ENCODE measurements around the gene COL1A2. TPM values are rescaled to one million over a fixed set of nuclear protein-coding genes. Genes with fewer than 3 reads are reported as not detected.

The COL1A2 gene
- total and polyA plus RNA-seq, 2 of the 13 experiments (the other 11 are each of a cell fraction or from before 2014, with no cell fraction given) = not detected

DNA sequence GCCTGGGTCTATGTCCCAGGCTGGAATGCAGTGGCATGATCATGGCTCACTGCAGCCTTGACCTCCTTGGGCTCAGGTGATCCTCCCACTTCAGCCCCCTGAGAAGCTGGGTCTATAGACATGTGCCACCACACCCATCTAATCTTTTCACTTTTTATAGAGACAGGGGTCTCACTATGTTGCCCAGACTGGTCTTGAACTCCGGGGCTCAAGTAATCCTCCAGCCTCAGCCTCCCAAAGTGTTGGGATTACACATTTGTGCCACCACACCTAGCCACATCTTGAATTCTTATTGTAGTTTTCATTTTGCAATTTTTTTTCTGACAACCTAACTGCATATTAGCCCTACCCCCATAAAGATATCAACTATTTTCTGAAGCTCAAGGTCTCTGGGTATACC, 18.4 kb upstream of the COL1A2 start:
- intact Hi-C loops (cut with micrococcal nuclease; ENCODE audit: unreplicated experiment) = no loop called here
- CTCF ChIA-PET (ENCODE audit: low intra/inter-chr PET ratio, low total read pairs) = no interaction called here
- FAIRE-seq = no peak

More for the DNA sequence above, 18.4 kb upstream of the COL1A2 start:
- H3K79me2 ChIP-seq (ENCODE audit: insufficient read depth, low read length) = no peaks in the 10 kb centered on the region
- H3K4me3 ChIP-seq (replicated peaks in 1 of 3; ENCODE audit: insufficient read depth in 1 of 3, low read depth in 2 of 3, low read length in 3 of 3) = no peak overlapping the region
- no peaks in the 10 kb centered on the region for H3K27me3 ChIP-seq (ENCODE audit: control insufficient read depth in 1 of 2, insufficient read depth in 2 of 2, low read length in 2 of 2)
- H3K4me2 ChIP-seq (ENCODE audit: low read depth, low read length) = no peak overlapping the region
- no peaks in the 10 kb centered on the region for H4K20me1 ChIP-seq (ENCODE audit: insufficient read depth, low read length)
- in situ Hi-C loops (cut with HindIII; ENCODE audit: extremely low pct_ligation_motif_present, low pct_unique_long_range_greater_than_20kb) = no loop called here
- POLR2A ChIA-PET = no interaction called here
- no peak overlapping the region for H3K27ac ChIP-seq (ENCODE audit: extremely low read length, insufficient read depth, low read length)
- no peak for TF ChIP-seq ZNF629 (CRISPR knock-in tag; conservative IDR thresholded peaks at IDR 0.05)
- no peak for TF ChIP-seq ZNF121 (CRISPR knock-in tag; IDR thresholded peaks at IDR 0.05)
- TF ChIP-seq PHF21A (CRISPR knock-in tag; IDR thresholded peaks at IDR 0.05) = no peak
- TF ChIP-seq, protein P1, sequence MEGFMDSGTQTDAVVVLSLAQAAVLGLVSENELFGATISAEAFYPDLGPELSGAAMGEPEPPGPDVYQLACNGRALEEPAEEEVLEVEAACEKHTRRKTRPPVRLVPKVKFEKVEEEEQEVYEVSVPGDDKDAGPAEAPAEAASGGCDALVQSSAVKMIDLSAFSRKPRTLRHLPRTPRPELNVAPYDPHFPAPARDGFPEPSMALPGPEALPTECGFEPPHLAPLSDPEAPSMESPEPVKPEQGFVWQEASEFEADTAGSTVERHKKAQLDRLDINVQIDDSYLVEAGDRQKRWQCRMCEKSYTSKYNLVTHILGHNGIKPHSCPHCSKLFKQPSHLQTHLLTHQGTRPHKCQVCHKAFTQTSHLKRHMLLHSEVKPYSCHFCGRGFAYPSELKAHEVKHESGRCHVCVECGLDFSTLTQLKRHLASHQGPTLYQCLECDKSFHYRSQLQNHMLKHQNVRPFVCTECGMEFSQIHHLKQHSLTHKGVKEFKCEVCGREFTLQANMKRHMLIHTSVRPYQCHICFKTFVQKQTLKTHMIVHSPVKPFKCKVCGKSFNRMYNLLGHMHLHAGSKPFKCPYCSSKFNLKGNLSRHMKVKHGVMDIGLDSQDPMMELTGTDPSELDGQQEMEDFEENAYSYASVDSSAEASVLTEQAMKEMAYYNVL (CRISPR knock-in tag; IDR thresholded peaks at IDR 0.05; ENCODE audit: borderline replicate concordance) = no peak
- TF ChIP-seq ZSCAN29 (CRISPR knock-in tag; conservative IDR thresholded peaks at IDR 0.05) = no peak
- no peak for TF ChIP-seq HIVEP1 (CRISPR knock-in tag; IDR thresholded peaks at IDR 0.05)
- no peak for TF ChIP-seq ZSCAN21 (CRISPR knock-in tag; IDR thresholded peaks at IDR 0.05; ENCODE audit: borderline replicate concordance)
- no peak for TF ChIP-seq SP1 (IDR thresholded peaks at IDR 0.05)
- no peak for TF ChIP-seq SP1 (CRISPR knock-in tag; IDR thresholded peaks at IDR 0.05)
- no peak for TF ChIP-seq NR2C2 (CRISPR knock-in tag; IDR thresholded peaks at IDR 0.05; ENCODE audit: borderline replicate concordance)
- no peak for TF ChIP-seq FIP1L1 (IDR thresholded peaks at IDR 0.05; ENCODE audit: borderline replicate concordance, insufficient read depth, low read depth, low read length)
- TF ChIP-seq ZMAT3 (CRISPR knock-in tag; conservative IDR thresholded peaks at IDR 0.05) = no peak
- TF ChIP-seq ZGPAT (CRISPR knock-in tag; IDR thresholded peaks at IDR 0.05) = no peak
- TF ChIP-seq AKAP8 (CRISPR knock-in tag; IDR thresholded peaks at IDR 0.05) = no peak
- TF ChIP-seq ZNF781 (CRISPR knock-in tag; IDR thresholded peaks at IDR 0.05; ENCODE audit: borderline replicate concordance, not compliant biosample characterization) = no peak
- TF ChIP-seq, protein P2, sequence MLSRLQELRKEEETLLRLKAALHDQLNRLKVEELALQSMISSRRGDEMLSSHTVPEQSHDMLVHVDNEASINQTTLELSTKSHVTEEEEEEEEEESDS (CRISPR knock-in tag; IDR thresholded peaks at IDR 0.05; ENCODE audit: borderline replicate concordance) = no peak
- TF ChIP-seq KDM3A (CRISPR knock-in tag; IDR thresholded peaks at IDR 0.05; ENCODE audit: low read depth) = no peak
- no peak for TF ChIP-seq ZNF501 (CRISPR knock-in tag; IDR thresholded peaks at IDR 0.05)
- no peak for TF ChIP-seq ZNF382 (CRISPR knock-in tag; IDR thresholded peaks at IDR 0.05; ENCODE audit: borderline replicate concordance)
- TF ChIP-seq, protein P3, sequence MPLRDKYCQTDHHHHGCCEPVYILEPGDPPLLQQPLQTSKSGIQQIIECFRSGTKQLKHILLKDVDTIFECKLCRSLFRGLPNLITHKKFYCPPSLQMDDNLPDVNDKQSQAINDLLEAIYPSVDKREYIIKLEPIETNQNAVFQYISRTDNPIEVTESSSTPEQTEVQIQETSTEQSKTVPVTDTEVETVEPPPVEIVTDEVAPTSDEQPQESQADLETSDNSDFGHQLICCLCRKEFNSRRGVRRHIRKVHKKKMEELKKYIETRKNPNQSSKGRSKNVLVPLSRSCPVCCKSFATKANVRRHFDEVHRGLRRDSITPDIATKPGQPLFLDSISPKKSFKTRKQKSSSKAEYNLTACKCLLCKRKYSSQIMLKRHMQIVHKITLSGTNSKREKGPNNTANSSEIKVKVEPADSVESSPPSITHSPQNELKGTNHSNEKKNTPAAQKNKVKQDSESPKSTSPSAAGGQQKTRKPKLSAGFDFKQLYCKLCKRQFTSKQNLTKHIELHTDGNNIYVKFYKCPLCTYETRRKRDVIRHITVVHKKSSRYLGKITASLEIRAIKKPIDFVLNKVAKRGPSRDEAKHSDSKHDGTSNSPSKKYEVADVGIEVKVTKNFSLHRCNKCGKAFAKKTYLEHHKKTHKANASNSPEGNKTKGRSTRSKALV (CRISPR knock-in tag; IDR thresholded peaks at IDR 0.05) = no peak
- H2AFZ ChIP-seq (ENCODE audit: low read length) = no peak overlapping the region
- ATAC-seq = no peak
- DNase-seq (ENCODE audit: low spot score) = no peak
- H3K9me3 ChIP-seq (ENCODE audit: low read length) = no peaks in the 10 kb centered on the region
- H3K9ac ChIP-seq (ENCODE audit: insufficient read depth, low read depth, low read length) = no peak overlapping the region
- no TSS peak for BruUV-seq (replicated peaks)
- H3K4me1 ChIP-seq (ENCODE audit: insufficient read depth, low read length) = no peaks in the 10 kb centered on the region
- H3K36me3 ChIP-seq (replicated peaks in 1 of 2; ENCODE audit: control insufficient read depth in 1 of 2, insufficient read depth in 2 of 2, low read length in 2 of 2) = no peaks in the 10 kb centered on the region
- WGBS (ENCODE audit: low lambda C conversion rate) = 0% methylated on average over 1 of the region's 1 CpG
